Panc1 (cell line): ENCODE results near the gene RYR3. TPM values are rescaled to one million over a fixed set of nuclear protein-coding genes. Genes with fewer than 3 reads are reported as not detected.

Experiments
- ATAC-seq: fragments of 200-7000 bp; cut with Tn5 transposase; 2 replicates; pipeline ENCODE4 v1.9.1; 2020; ENCODE audit warnings: mild to moderate bottlenecking, moderate library complexity
- BruUV-seq: library from RNA; stranded (reverse); fragments of 400-500 nt; replicated peaks from 2 replicates; lab custom pipeline; 2021; lab: Mats Ljungman, UMichigan
- CTCF ChIA-PET: fragments of 300-600 bp; sonication (Branson Sonifier 250); formaldehyde crosslinking; loops from one replicate; lab custom pipeline; 2022; ENCODE audit warnings: antibody characterized with exemption; lab: Charles Lee
- POLR2A ChIA-PET: fragments of 300-600 bp; sonication (Branson Sonifier 250); formaldehyde crosslinking; loops from one replicate; lab custom pipeline; 2022; ENCODE audit warnings: antibody characterized with exemption; lab: Charles Lee
- DNase-seq: peaks from one replicate; pipeline ENCODE4 v3.0.0-alpha.2; 2010; ENCODE audit warnings: low read depth, low spot score
- H3K27ac ChIP-seq: 2 replicates; pipeline ENCODE4 v1.5.1; 2011; ENCODE audit warnings: mild to moderate bottlenecking, low read length, inconsistent platforms
- H3K27me3 ChIP-seq: fragments of 200-500 bp; sonication (Bioruptor generic); 2 replicates; pipeline ENCODE4 v1.6.0; 2014; ENCODE audit warnings: low read length, inconsistent platforms; ENCODE audit not compliant: control insufficient read depth, insufficient read depth
- H3K36me3 ChIP-seq: fragments of 200-500 bp; sonication (Bioruptor generic); 2 replicates; pipeline ENCODE4 v1.5.1; 2014; ENCODE audit warnings: inconsistent platforms, mild to moderate bottlenecking, low read length, moderate library complexity; ENCODE audit not compliant: control insufficient read depth, insufficient read depth
- H3K4me1 ChIP-seq: 2 replicates; pipeline ENCODE4 v1.5.1; 2011; ENCODE audit warnings: inconsistent platforms, mild to moderate bottlenecking, low read length, moderate library complexity; ENCODE audit not compliant: control insufficient read depth, insufficient read depth
- H3K4me3 ChIP-seq, 2 experiments: 2 replicates each; pipeline ENCODE4 v1.5.1; 2011 to 2012; ENCODE audit warnings: low read depth in 2 of 2, low read length in 2 of 2, mild to moderate bottlenecking in 2 of 2, inconsistent platforms in 1 of 2, moderate library complexity in 1 of 2
- H3K9me3 ChIP-seq: fragments of 200-500 bp; sonication (Bioruptor generic); 2 replicates; pipeline ENCODE4 v1.5.1; 2014; ENCODE audit warnings: low read depth, mild to moderate bottlenecking, inconsistent platforms, low read length, moderate library complexity; ENCODE audit not compliant: control insufficient read depth, insufficient read depth
- POLR2AphosphoS5 ChIP-seq: IDR thresholded peaks from 2 replicates; pipeline ENCODE4 v1.6.1; 2012; ENCODE audit warnings: mild to moderate bottlenecking, low read depth, low read length, moderate library complexity
- SIN3A ChIP-seq: IDR thresholded peaks from 2 replicates; pipeline ENCODE4 v1.6.1; 2012; ENCODE audit warnings: low read depth, mild to moderate bottlenecking, low read length, moderate library complexity, borderline replicate concordance; ENCODE audit not compliant: insufficient read depth
- TCF7L2 ChIP-seq: IDR thresholded peaks from 2 replicates; pipeline ENCODE4 v1.6.1; 2011; ENCODE audit warnings: mild to moderate bottlenecking, low read depth, low read length, inconsistent platforms
- in situ Hi-C: cut with HindIII; loops from 2 replicates; pipeline ENCODE4 v1.10.0; 2016; ENCODE audit warnings: low sequenced_read_pairs, low pct_unique_long_range_greater_than_20kb
- intact Hi-C: fragments of 100-400 bp; cut with micrococcal nuclease; formaldehyde crosslinking; loops from one replicate; pipeline ENCODE4 v1.10.0; 2022; ENCODE audit not compliant: unreplicated experiment
- total RNA-seq: library from RNA; stranded (reverse); gene quantifications from one replicate; pipeline ENCODE4 v1.2.1, GENCODE V29; 2021; ENCODE audit not compliant: unreplicated experiment
- TF ChIP-seq, protein P1 (sequence below): fragments of 450-650 bp; IDR thresholded peaks from 2 replicates; pipeline ENCODE4 v1.5.1; 2017; ENCODE audit warnings: mild to moderate bottlenecking
- TF ChIP-seq, protein P2 (sequence below), 2 experiments: IDR thresholded peaks; 2 replicates each; pipeline ENCODE4 v1.6.1; 2011 to 2012; ENCODE audit warnings: low read depth in 2 of 2, control low read depth in 1 of 2, low read length in 1 of 2, mild to moderate bottlenecking in 1 of 2, moderate library complexity in 1 of 2; ENCODE audit not compliant: insufficient read depth in 1 of 2

Gene RYR3
- total RNA-seq, 1 experiment from 2014 or later = not detected

DNA sequence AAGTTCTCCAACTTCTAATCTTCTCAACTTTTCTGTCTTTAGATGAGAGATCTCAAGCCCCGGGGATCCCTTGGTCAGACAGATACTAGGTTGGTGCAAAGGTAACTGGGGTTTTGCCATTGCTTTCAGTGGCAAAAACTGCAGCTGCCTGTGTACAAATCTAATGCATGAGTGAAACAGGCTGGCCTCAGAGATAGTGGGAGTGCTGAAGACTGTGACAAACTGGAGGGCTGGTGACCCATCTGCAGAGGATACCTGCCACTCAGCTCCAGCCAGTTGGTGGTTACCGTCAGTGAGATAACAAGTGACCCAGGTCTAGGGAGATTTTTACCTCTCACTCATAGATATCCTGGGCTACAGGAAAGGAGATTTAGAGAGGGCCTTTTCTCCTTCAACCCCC, 85.7 kb downstream of the RYR3 start:
- TF ChIP-seq SIN3A (no peak), TCF7L2 (no peak), POLR2AphosphoS5 (no peak)
- TF ChIP-seq, protein P1, sequence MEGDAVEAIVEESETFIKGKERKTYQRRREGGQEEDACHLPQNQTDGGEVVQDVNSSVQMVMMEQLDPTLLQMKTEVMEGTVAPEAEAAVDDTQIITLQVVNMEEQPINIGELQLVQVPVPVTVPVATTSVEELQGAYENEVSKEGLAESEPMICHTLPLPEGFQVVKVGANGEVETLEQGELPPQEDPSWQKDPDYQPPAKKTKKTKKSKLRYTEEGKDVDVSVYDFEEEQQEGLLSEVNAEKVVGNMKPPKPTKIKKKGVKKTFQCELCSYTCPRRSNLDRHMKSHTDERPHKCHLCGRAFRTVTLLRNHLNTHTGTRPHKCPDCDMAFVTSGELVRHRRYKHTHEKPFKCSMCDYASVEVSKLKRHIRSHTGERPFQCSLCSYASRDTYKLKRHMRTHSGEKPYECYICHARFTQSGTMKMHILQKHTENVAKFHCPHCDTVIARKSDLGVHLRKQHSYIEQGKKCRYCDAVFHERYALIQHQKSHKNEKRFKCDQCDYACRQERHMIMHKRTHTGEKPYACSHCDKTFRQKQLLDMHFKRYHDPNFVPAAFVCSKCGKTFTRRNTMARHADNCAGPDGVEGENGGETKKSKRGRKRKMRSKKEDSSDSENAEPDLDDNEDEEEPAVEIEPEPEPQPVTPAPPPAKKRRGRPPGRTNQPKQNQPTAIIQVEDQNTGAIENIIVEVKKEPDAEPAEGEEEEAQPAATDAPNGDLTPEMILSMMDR = no peak
- TF ChIP-seq, protein P2, sequence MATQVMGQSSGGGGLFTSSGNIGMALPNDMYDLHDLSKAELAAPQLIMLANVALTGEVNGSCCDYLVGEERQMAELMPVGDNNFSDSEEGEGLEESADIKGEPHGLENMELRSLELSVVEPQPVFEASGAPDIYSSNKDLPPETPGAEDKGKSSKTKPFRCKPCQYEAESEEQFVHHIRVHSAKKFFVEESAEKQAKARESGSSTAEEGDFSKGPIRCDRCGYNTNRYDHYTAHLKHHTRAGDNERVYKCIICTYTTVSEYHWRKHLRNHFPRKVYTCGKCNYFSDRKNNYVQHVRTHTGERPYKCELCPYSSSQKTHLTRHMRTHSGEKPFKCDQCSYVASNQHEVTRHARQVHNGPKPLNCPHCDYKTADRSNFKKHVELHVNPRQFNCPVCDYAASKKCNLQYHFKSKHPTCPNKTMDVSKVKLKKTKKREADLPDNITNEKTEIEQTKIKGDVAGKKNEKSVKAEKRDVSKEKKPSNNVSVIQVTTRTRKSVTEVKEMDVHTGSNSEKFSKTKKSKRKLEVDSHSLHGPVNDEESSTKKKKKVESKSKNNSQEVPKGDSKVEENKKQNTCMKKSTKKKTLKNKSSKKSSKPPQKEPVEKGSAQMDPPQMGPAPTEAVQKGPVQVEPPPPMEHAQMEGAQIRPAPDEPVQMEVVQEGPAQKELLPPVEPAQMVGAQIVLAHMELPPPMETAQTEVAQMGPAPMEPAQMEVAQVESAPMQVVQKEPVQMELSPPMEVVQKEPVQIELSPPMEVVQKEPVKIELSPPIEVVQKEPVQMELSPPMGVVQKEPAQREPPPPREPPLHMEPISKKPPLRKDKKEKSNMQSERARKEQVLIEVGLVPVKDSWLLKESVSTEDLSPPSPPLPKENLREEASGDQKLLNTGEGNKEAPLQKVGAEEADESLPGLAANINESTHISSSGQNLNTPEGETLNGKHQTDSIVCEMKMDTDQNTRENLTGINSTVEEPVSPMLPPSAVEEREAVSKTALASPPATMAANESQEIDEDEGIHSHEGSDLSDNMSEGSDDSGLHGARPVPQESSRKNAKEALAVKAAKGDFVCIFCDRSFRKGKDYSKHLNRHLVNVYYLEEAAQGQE (IDR thresholded peaks at IDR 0.05; ENCODE audit: insufficient read depth in 1 of 2, low read depth in 2 of 2, low read length in 1 of 2) = no peak
- H3K27ac ChIP-seq = no peak overlapping the region
- H3K9me3 ChIP-seq = no peaks in the 10 kb centered on the region
- ChIA-PET POLR2A (no interaction called here), CTCF (no interaction called here)
- no TSS peak for BruUV-seq
- in situ Hi-C loops (no loop called here), intact Hi-C loops (no loop called here)
- ATAC-seq (no peak), DNase-seq (no peak)
- no peaks in the 10 kb centered on the region; the same call in none of the 2 replicates for H3K27me3 ChIP-seq
- no peaks in the 10 kb centered on the region for H3K4me1 ChIP-seq
- H3K36me3 ChIP-seq = no peaks in the 10 kb centered on the region
- H3K4me3 ChIP-seq = no peak overlapping the region

DNA sequence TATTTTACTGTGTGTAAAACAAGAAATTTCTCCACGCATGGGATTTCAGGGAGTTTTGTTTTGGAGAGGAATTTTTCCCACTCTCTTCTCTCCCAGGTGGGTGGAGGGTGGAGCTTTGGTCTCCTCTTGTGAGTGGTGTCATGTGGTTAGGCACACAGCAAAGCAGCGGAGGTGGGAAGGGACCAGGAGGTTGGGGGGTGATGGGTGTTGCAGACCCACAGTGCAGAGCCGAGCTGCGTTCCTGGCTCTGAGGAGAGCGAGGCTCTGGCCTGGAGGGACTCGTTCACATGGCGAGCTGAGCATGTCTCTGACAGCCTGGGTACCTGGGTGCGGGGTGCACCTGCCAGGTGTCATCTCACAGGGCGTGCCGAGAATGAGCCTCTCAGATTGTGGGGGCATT, 87.8 kb downstream of the RYR3 start:
- DNase-seq = no peak
- TF ChIP-seq SIN3A (no peak), TCF7L2 (no peak), POLR2AphosphoS5 (no peak)
- TF ChIP-seq, protein P1 = no peak
- TF ChIP-seq, protein P2 (IDR thresholded peaks at IDR 0.05; ENCODE audit: insufficient read depth in 1 of 2, low read depth in 2 of 2, low read length in 1 of 2) = no peak
- H3K4me1 ChIP-seq = no peaks in the 10 kb centered on the region
- no TSS peak for BruUV-seq
- H3K4me3 ChIP-seq = no peak overlapping the region
- no peaks in the 10 kb centered on the region for H3K36me3 ChIP-seq
- H3K27me3 ChIP-seq = no peaks in the 10 kb centered on the region; the same call in 1 of the 2 replicates
- intact Hi-C loops = no loop called here
- no peak overlapping the region for H3K27ac ChIP-seq
- ChIA-PET CTCF (no interaction called here), POLR2A (no interaction called here)
- ATAC-seq = no peak
- in situ Hi-C loops = no loop called here
- H3K9me3 ChIP-seq = no peaks in the 10 kb centered on the region
